B cell (primary cell): ENCODE results near the gene PCSK6. TPM values are rescaled to one million over a fixed set of nuclear protein-coding genes. Genes with fewer than 3 reads are reported as not detected.

Experiments used
- ATAC-seq: fragments of 200-7000 bp; cut with Tn5 transposase; one replicate; pipeline ENCODE4 v1.10.0; 2021; ENCODE audit warnings: low read depth, mild to moderate bottlenecking, moderate number of reproducible peaks, moderate library complexity
- CTCF ChIA-PET: fragments of 350-600 bp; sonication (Branson Sonifier 250); formaldehyde crosslinking; loops from one replicate; lab custom pipeline; 2021; ENCODE audit warnings: antibody characterized with exemption, inconsistent platforms; lab: Charles Lee
- POLR2A ChIA-PET: fragments of 350-600 bp; sonication (Branson Sonifier 250); formaldehyde crosslinking; loops from one replicate; lab custom pipeline; 2021; ENCODE audit warnings: antibody characterized with exemption; lab: Charles Lee
- DNase-seq: peaks from one replicate; pipeline ENCODE4 v3.0.0; 2013
- H2AFZ ChIP-seq: 2 replicates; pipeline ENCODE4 v1.6.1; 2012; ENCODE audit warnings: mild to moderate bottlenecking, low read depth, low read length; ENCODE audit not compliant: insufficient read depth, poor library complexity, severe bottlenecking
- H3K27ac ChIP-seq, 2 donors: 1 replicate in 1 of 2; 2 replicates in 1 of 2; pipeline ENCODE4 v1.5.1; 2012 to 2013; ENCODE audit warnings: low read length in 2 of 2, mild to moderate bottlenecking in 2 of 2, moderate library complexity in 1 of 2
- H3K27me3 ChIP-seq, 4 experiments: fragments of 200-600 bp in 1 of 4; sonication (generic) in 1 of 4; replicated peaks in 1 of 4; 1 replicate in 2 of 4; 2 replicates in 2 of 4; pipeline versions ENCODE4 v1.6.1 to v1.7.0; 2013 to 2016; ENCODE audit warnings: low read length in 3 of 4, mild to moderate bottlenecking in 2 of 4, mixed read lengths in 1 of 4, moderate library complexity in 1 of 4; ENCODE audit not compliant: insufficient read depth in 4 of 4, control insufficient read depth in 3 of 4; ENCODE audit errors: control extremely low read depth in 1 of 4
- H3K36me3 ChIP-seq, 2 experiments: replicated peaks in 1 of 2; 1 replicate in 1 of 2; 2 replicates in 1 of 2; pipeline versions ENCODE4 v1.6.1 to v1.7.1; 2013; ENCODE audit warnings: low read length in 1 of 2; ENCODE audit not compliant: insufficient read depth in 2 of 2, control insufficient read depth in 1 of 2; ENCODE audit errors: control extremely low read depth in 1 of 2, extremely low read depth in 1 of 2
- H3K4me1 ChIP-seq, 2 donors: fragments of 200-600 bp in 1 of 2; sonication (generic) in 1 of 2; 1 replicate in 1 of 2; 2 replicates in 1 of 2; pipeline versions ENCODE4 v1.5.1 to v1.6.1; 2013 to 2017; ENCODE audit warnings: low read length in 2 of 2; ENCODE audit not compliant: control insufficient read depth in 2 of 2, insufficient read depth in 2 of 2
- H3K4me2 ChIP-seq: replicated peaks from 2 replicates; pipeline ENCODE3; 2012; ENCODE audit warnings: mild to moderate bottlenecking, low read depth, low read length; ENCODE audit not compliant: poor library complexity, severe bottlenecking
- H3K4me3 ChIP-seq, 5 experiments: fragments of 200-600 bp in 1 of 5; sonication (generic) in 1 of 5; 1 replicate in 3 of 5; 2 replicates in 2 of 5; pipeline versions ENCODE4 v1.5.1 to v1.7.0; 2011 to 2016; ENCODE audit warnings: low read length in 4 of 5, mild to moderate bottlenecking in 4 of 5, low read depth in 2 of 5, control low read depth in 1 of 5, moderate library complexity in 1 of 5; ENCODE audit not compliant: insufficient read depth in 1 of 5; ENCODE audit errors: control extremely low read depth in 1 of 5, extremely low read depth in 1 of 5
- H3K79me2 ChIP-seq: fragments of 200-600 bp; sonication (generic); one replicate; pipeline ENCODE4 v1.6.0; 2016; ENCODE audit warnings: low read length; ENCODE audit not compliant: control insufficient read depth, insufficient read depth
- H3K9ac ChIP-seq: fragments of 200-600 bp; sonication (generic); 2 replicates; pipeline ENCODE4 v1.6.1; 2017; ENCODE audit warnings: mild to moderate bottlenecking, low read length, moderate library complexity
- H3K9me3 ChIP-seq, 3 donors: one replicate each; pipeline versions ENCODE4 v1.6.1 to v1.7.1; 2013; ENCODE audit warnings: low read length in 2 of 3; ENCODE audit not compliant: control insufficient read depth in 2 of 3, insufficient read depth in 1 of 3; ENCODE audit errors: control extremely low read depth in 1 of 3
- H4K20me1 ChIP-seq: 2 replicates; pipeline ENCODE4 v1.6.0; 2012; ENCODE audit warnings: mild to moderate bottlenecking, low read length; ENCODE audit not compliant: insufficient read depth, control insufficient read depth, poor library complexity, severe bottlenecking
- H3K27ac Mint-ChIP-seq: one replicate; pipeline ENCODE4 v1.8.0; 2021; ENCODE audit warnings: mixed read lengths
- H3K27me3 Mint-ChIP-seq: one replicate; pipeline ENCODE4 v1.8.0; 2021; ENCODE audit warnings: mixed read lengths
- H3K4me1 Mint-ChIP-seq: one replicate; pipeline ENCODE4 v1.8.0; 2021; ENCODE audit warnings: mixed read lengths
- H3K4me3 Mint-ChIP-seq: one replicate; pipeline ENCODE4 v1.8.0; 2021; ENCODE audit warnings: mixed read lengths
- H3K9me3 Mint-ChIP-seq: one replicate; pipeline ENCODE4 v1.8.0; 2022; ENCODE audit warnings: mixed read lengths; ENCODE audit not compliant: insufficient read depth
- CTCF ChIP-seq: fragments of 200-600 bp; IDR thresholded peaks from one replicate; pipeline ENCODE4 v1.8.0; 2022; ENCODE audit warnings: antibody characterized with exemption, mild to moderate bottlenecking
- EZH2 ChIP-seq: IDR thresholded peaks from 2 replicates; pipeline ENCODE4 v1.6.1; 2012; ENCODE audit warnings: borderline replicate concordance, low read depth, mild to moderate bottlenecking, moderate library complexity, low read length; ENCODE audit not compliant: insufficient read depth, poor library complexity, severe bottlenecking
- WGBS: methylation state at CpG from one replicate; pipeline ENCODE4 v1.1.5; 2013; ENCODE audit warnings: missing lambda C conversion rate; ENCODE audit not compliant: insufficient coverage; 5-methylcytosine and 5-hydroxymethylcytosine counted together
- intact Hi-C: fragments of 100-400 bp; cut with micrococcal nuclease; formaldehyde crosslinking; loops from one replicate; pipeline ENCODE4 v1.10.0; 2022
- polyA plus RNA-seq: library from polyadenylated mRNA; depleted of rRNA; stranded (reverse); fragments of >200 nt; gene quantifications from 2 replicates; pipeline ENCODE4 v1.2.3, GENCODE V29; 2012
- total RNA-seq, 2 donors: library from RNA; stranded (reverse); fragments of 120-200 nt in 1 of 2; gene quantifications; 1 replicate in 1 of 2; 2 replicates in 1 of 2; pipeline versions ENCODE4 v1.2.3 to v1.2.4, GENCODE V29; 2013 to 2022

Gene PCSK6
- total and polyA plus RNA-seq, 2 donors (not counting 1 experiment from before 2014, with no cell fraction given), result 0.66 to 1.6 TPM

DNA sequence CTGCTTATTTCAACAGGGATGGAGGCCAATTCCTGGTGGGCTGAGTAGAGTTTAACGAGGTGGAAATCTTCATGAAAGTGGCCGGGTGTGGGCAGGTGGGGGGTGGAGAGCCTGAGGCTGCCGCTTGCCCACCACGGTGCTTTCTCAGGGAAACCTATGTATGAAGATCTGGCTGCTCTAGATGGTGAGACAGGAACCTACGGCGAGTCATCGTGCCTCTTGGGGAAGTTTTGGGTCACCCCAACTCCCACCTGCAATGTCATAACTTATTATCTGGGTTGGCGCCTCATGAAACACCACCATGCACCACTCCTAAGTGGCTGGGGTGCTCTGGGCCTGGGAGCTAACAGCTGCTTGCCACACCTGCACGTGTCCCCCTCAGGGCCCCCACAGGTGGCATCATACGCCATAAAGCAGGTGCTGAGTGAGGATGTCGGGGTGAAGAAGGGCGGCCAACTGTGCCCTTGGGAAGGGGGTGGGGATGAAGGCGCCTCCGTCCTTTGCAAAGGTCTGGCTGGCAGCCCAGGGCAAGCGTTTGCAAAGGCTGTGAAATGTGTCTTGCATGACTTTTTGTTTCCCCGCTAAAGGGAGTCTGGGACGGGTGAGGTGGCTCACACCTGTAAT lies 166.5 kb downstream of the PCSK6 start:
- H3K4me1 Mint-ChIP-seq, result peaks cover 6% of the 10 kb centered on the region
- ChIA-PET CTCF (no interaction called here), POLR2A (no interaction called here)
- intact Hi-C loops, result no loop called here
- H3K4me1 ChIP-seq, result peaks cover 7 to 9% of the 10 kb centered on the region in 2 donors
- no peak overlapping the region for H2AFZ ChIP-seq
- H3K27me3 Mint-ChIP-seq, result peaks cover 57% of the 10 kb centered on the region
- H3K27ac Mint-ChIP-seq, result no peak overlapping the region
- no peak for DNase-seq
- H3K9me3 Mint-ChIP-seq, result no peaks in the 10 kb centered on the region
- ATAC-seq, result no peak
- no peaks in the 10 kb centered on the region for H3K36me3 ChIP-seq
- no peak overlapping the region for H3K4me3 Mint-ChIP-seq
- H3K27ac ChIP-seq, result no peak overlapping the region
- peaks cover 0 to 12% (median 0%) of the 10 kb centered on the region in 3 donors for H3K9me3 ChIP-seq
- peaks cover 0 to 37% (median 9%) of the 10 kb centered on the region in 4 experiments for H3K27me3 ChIP-seq
- H4K20me1 ChIP-seq, result no peaks in the 10 kb centered on the region
- no peak overlapping the region for H3K4me3 ChIP-seq
- no peak overlapping the region for H3K9ac ChIP-seq
- no peak overlapping the region for H3K4me2 ChIP-seq
- TF ChIP-seq CTCF, result no peak
- no peak for TF ChIP-seq EZH2
- H3K79me2 ChIP-seq, result no peaks in the 10 kb centered on the region
- WGBS, result 85% methylated on average over 15 of the region's 17 CpGs

GRCh38 chr15:101322016-101322695 lies 167.4 kb downstream of the PCSK6 start:
- Histone ChIP-seq H2AFZ (no peak overlapping the region), H3K4me3 (no peak overlapping the region), H3K4me1 (peaks cover 7 to 9% of the 10 kb centered on the region in 2 donors), H3K9me3 (peaks cover 0 to 12% (median 0%) of the 10 kb centered on the region in 3 donors), H4K20me1 (no peaks in the 10 kb centered on the region), H3K27ac (no peak overlapping the region), H3K4me2 (no peak overlapping the region), H3K9ac (no peak overlapping the region), H3K36me3 (no peaks in the 10 kb centered on the region), H3K79me2 (no peaks in the 10 kb centered on the region), H3K27me3 (peaks cover 0 to 34% (median 9%) of the 10 kb centered on the region in 4 experiments)
- no peak overlapping the region for H3K27ac Mint-ChIP-seq
- H3K27me3 Mint-ChIP-seq, result peaks cover 57% of the 10 kb centered on the region
- H3K4me3 Mint-ChIP-seq, result no peak overlapping the region
- CTCF ChIA-PET, result no interaction called here
- 86% methylated on average over 17 of the region's 21 CpGs for WGBS
- DNase-seq, result no peak
- intact Hi-C loops, result no loop called here
- POLR2A ChIA-PET, result no interaction called here
- TF ChIP-seq EZH2, result no peak
- TF ChIP-seq CTCF, result no peak
- H3K9me3 Mint-ChIP-seq, result no peaks in the 10 kb centered on the region
- H3K4me1 Mint-ChIP-seq, result peaks cover 6% of the 10 kb centered on the region
- no peak for ATAC-seq
